Right lobe of liver (tissue), 6 donors: ENCODE results near the gene LRRC32. TPM values are rescaled to one million over a fixed set of nuclear protein-coding genes. Genes with fewer than 3 reads are reported as not detected.

Experiments
- ATAC-seq, 4 donors: fragments of 200-7000 bp; cut with Tn5 transposase; one replicate each; pipeline ENCODE4 v1.9.1; 2020; ENCODE audit warnings: mild to moderate bottlenecking in 4 of 4, moderate library complexity in 4 of 4
- DNase-seq, 3 donors: peaks; one replicate each; pipeline ENCODE4 v3.0.0-alpha.2; 2020
- H3K27ac ChIP-seq, 3 donors: fragments of 200-600 bp; one replicate each; pipeline ENCODE4 v1.8.0; 2022
- H3K27me3 ChIP-seq, 2 donors: fragments of 200-600 bp; one replicate each; pipeline ENCODE4 v1.8.0; 2022
- H3K36me3 ChIP-seq, 4 donors: fragments of 200-600 bp; sonication (generic) in 1 of 4; one replicate each; pipeline versions ENCODE4 v1.5.1 to v1.8.0; 2017 to 2022; ENCODE audit warnings: control low read depth in 1 of 4
- H3K4me1 ChIP-seq, 4 donors: fragments of 200-600 bp; sonication (generic) in 1 of 4; one replicate each; pipeline versions ENCODE4 v1.5.1 to v1.8.0; 2017 to 2022; ENCODE audit warnings: control low read depth in 1 of 4
- H3K4me3 ChIP-seq, 3 donors: fragments of 200-600 bp; one replicate each; pipeline ENCODE4 v1.8.0; 2022
- H3K9me3 ChIP-seq, 4 donors: fragments of 200-600 bp; sonication (generic) in 1 of 4; one replicate each; pipeline versions ENCODE4 v1.5.1 to v1.8.0; 2017 to 2022; ENCODE audit warnings: control low read depth in 1 of 4
- POLR2A ChIP-seq: fragments of 450-650 bp; IDR thresholded peaks from one replicate; pipeline ENCODE4 v1.6.1; 2017; ENCODE audit warnings: antibody characterized with exemption, mild to moderate bottlenecking
- WGBS: methylation state at CpG from one replicate; pipeline ENCODE4 v1.1.6; 2018; ENCODE audit warnings: low coverage, low lambda C conversion rate; ENCODE audit not compliant: insufficient coverage; ENCODE audit errors: missing lambda C conversion rate; 5-methylcytosine and 5-hydroxymethylcytosine counted together
- intact Hi-C, 2 donors: fragments of 100-400 bp; cut with DNase I; formaldehyde crosslinking; loops; one replicate each; pipeline versions ENCODE4 v1.11.2 to v1.14.1; 2022
- total RNA-seq, 6 experiments: library from RNA; depleted of rRNA in 2 of 6; stranded (reverse); fragments of >200 nt in 2 of 6; fragmentation: NEBNext Ultra II Directional in 3 of 6; extraction: Animal tissue kit (Norgen Biotek cat#: 25700) in 3 of 6; gene quantifications; one replicate each; pipeline versions ENCODE4 v1.1.0 to v1.2.4, GENCODE V29; 2016 to 2023
- TF ChIP-seq, protein P1 (sequence below), 4 donors: fragments of 200-600 bp in 3 of 4; fragments of 450-650 bp in 1 of 4; IDR thresholded peaks; one replicate each; pipeline versions ENCODE4 v1.5.1 to v1.8.0; 2016 to 2022; ENCODE audit warnings: antibody characterized with exemption in 4 of 4, mild to moderate bottlenecking in 2 of 4
- donor health status: DM: no; HTN: yes; CAD: no.
- donor health status: DM: no; HTN: no; CAD: no.
- donor health status: DM: no; HTN: no; CAD: no.
- donor health status: DM: no; HTN: yes; CAD: no.
- donor health status: DM: no; HTN: yes; CAD: no.

LRRC32 gene
- total RNA-seq, 6 experiments from 2014 or later, result 7.4 to 19.5 (median 14.5) TPM

DNA sequence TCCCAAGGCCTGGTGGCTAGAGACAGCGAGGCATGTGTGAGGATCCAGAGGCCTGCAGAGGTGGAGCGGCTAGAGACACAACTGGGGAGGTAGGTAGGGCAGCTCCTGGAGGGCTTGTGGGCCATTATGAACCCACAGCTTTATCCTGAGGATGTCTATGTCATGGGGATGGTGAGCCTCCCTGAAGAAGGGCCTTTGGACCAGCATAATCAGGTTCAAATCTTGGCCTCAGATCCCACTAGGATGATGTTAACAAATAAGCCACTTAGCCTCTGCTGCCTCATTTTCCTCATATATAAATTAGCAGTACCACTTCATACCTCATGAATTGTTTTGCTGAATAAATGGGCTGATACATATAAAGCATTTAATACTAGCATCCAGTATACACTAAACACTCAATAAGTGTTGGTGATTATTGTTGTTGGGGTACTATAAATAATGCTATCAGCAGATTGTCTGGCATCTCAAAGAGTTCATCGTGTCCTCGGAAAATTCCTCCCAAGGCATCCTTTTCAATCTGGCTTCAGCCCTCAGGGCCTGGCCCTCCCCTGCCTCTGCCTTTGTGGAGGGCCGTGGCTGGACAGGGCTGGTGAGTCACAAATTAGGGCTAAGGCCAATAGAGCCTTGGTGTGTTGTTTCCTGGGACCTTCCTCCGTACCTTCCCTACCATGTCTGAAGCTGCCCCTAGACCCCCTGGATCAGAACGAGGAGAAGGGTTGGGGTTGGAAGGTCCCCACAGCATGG is 30.9 kb upstream of the LRRC32 start:
- Histone ChIP-seq H3K9me3 (no peaks in the 10 kb centered on the region), H3K27me3 (no peaks in the 10 kb centered on the region), H3K36me3 (no peaks in the 10 kb centered on the region), H3K4me3 (no peak overlapping the region), H3K4me1 (no peaks in the 10 kb centered on the region), H3K27ac (no peak overlapping the region)
- ATAC-seq, result no peak
- intact Hi-C loops, result no loop called here
- DNase-seq, result no peak
- TF ChIP-seq POLR2A, result no peak
- TF ChIP-seq, protein P1, sequence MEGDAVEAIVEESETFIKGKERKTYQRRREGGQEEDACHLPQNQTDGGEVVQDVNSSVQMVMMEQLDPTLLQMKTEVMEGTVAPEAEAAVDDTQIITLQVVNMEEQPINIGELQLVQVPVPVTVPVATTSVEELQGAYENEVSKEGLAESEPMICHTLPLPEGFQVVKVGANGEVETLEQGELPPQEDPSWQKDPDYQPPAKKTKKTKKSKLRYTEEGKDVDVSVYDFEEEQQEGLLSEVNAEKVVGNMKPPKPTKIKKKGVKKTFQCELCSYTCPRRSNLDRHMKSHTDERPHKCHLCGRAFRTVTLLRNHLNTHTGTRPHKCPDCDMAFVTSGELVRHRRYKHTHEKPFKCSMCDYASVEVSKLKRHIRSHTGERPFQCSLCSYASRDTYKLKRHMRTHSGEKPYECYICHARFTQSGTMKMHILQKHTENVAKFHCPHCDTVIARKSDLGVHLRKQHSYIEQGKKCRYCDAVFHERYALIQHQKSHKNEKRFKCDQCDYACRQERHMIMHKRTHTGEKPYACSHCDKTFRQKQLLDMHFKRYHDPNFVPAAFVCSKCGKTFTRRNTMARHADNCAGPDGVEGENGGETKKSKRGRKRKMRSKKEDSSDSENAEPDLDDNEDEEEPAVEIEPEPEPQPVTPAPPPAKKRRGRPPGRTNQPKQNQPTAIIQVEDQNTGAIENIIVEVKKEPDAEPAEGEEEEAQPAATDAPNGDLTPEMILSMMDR (IDR thresholded peaks at IDR 0.05), result no peak
- 80% methylated on average over 2 of the region's 7 CpGs for WGBS

DNA sequence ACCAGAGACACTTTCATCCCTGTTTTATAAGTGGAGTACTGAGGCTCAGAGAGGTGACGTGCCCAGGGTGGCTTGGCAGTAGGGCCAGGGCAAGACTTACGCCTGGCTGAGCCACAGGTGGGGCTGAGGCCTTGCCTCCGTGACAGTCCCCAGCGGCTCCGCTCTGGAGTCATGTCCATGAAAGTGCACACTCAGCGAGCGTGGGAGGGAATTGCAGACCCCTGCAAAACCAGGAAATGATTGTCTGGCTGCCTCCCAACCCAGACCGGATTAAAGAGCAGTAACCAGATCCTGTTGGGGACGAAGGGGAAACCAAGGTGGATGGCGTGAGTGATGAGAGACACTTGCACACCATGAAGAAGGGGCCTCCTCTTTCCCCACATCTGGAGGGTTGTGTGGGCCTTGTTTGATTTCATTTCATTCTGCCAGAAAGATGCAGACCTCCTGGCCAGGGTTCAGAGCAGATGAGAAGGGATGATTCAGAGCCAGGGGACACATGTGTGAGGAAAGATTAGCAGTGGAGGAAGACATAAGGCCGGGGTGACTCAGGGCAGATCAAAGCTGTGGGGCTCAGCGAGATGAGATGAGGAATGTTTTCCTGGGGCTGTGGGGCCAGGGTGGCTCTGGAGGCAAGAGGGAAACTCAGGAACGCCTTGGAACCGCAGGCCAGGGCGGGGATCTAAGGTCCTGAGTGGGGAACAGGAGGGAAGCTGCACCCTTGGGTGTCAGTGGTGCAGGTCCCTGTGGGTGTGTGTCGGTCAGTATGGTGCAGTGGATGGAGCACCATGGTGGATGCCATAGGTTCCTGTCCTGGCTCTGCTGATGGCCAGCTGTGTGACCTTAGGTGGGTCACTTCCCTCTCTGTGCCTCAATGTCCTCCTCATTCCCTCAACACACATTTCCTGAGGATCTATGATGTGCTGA is 29.9 kb upstream of the LRRC32 start:
- no peaks in the 10 kb centered on the region for H3K9me3 ChIP-seq
- DNase-seq, result peak in 1 of 3 donors; percentile 42
- no peak overlapping the region for H3K4me3 ChIP-seq
- no peaks in the 10 kb centered on the region for H3K4me1 ChIP-seq
- 39% methylated on average over 9 of the region's 16 CpGs for WGBS
- H3K27me3 ChIP-seq, result no peaks in the 10 kb centered on the region
- TF ChIP-seq, protein P1 (IDR thresholded peaks at IDR 0.05), result no peak
- no peak for TF ChIP-seq POLR2A
- no peak overlapping the region for H3K27ac ChIP-seq
- ATAC-seq, result peak; percentile 41 to 78 (median 61)
- intact Hi-C loops, result no loop called here
- no peaks in the 10 kb centered on the region for H3K36me3 ChIP-seq

DNA sequence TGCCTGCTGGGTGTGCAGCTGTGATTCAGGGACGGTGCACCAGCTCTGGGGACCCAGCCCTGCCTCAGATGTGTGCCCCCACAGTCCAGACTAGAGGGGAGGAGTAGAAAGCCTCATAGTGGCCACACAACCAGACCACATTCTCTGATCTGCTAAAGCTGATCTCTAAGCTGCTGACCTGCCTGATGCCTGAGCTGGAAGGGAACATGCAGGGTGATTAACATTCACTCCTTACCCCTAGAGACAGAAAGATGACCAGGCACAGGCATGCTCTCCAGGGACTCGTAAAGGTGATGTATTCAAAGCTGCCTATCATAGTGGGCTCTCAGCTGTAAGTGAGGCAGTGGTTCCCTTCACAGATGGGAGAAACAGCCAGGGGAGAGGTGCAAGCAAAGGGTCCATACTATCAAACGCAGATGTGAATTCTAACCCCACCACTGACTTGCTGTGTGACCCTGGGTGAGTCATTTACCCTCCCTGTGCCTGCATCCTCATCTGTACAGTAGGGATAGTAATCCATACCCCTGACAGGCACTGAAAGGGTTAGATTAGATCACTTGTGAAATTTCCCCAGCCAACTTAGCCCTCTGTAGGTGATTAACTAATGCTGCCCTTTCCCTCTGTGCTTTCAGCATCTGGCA is 29.0 kb upstream of the LRRC32 start:
- no CpG with 5 or more reads among the region's 3 CpGs for WGBS
- Histone ChIP-seq H3K36me3 (no peaks in the 10 kb centered on the region), H3K9me3 (no peaks in the 10 kb centered on the region), H3K4me3 (no peak overlapping the region), H3K27ac (no peak overlapping the region), H3K27me3 (no peaks in the 10 kb centered on the region), H3K4me1 (no peaks in the 10 kb centered on the region)
- no peak for ATAC-seq
- no peak for TF ChIP-seq POLR2A
- TF ChIP-seq, protein P1 (IDR thresholded peaks at IDR 0.05), result no peak
- DNase-seq, result no peak
- intact Hi-C loops, result no loop called here

DNA sequence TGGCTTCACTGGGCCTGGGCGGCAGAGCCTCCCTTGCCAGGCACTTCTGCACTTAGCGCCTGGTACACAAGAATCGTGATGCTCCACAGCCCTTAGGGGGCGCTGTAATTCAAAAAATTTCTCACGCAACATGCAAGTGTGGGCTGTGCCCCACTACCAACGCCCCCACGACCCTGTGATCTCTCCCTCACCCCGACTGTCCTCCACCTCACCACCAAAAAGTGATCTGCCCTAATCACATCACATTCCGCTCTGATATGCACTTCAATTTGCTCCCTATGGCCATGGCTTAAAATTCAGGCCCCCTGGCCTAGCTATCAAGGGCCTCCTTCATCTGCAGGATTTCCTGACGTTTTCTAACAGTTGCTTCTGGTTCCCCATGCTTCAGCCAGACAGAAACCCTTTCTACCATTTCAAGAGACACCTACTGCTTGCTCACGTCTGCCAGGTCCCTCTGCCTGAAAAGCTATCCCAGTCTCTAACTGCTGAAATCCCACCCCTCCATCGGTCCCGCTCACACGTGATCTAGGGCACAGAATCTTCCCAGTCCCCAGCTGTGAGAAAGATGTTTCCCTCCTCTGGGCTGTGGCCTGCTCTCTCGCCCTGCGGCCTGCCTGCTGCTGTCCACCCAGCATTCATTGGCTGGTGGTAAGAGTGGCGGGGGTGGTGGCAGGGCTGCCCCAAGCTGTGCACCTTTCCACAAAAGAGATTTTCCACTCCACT is 27.9 kb upstream of the LRRC32 start:
- Histone ChIP-seq H3K36me3 (no peaks in the 10 kb centered on the region), H3K4me3 (no peak overlapping the region), H3K27ac (no peak overlapping the region), H3K27me3 (no peaks in the 10 kb centered on the region), H3K9me3 (no peaks in the 10 kb centered on the region), H3K4me1 (no peaks in the 10 kb centered on the region)
- DNase-seq, result no peak
- no peak for ATAC-seq
- WGBS, result 74% methylated on average over 8 of the region's 17 CpGs
- intact Hi-C loops, result no loop called here
- TF ChIP-seq POLR2A, result no peak
- TF ChIP-seq, protein P1 (IDR thresholded peaks at IDR 0.05), result no peak
